Astrocyte of the hippocampus (primary cell): ENCODE results near the gene ARR3.
"Not testable (repeated sequence)": the region's sequence is repeated elsewhere in the genome, so short reads cannot be mapped to it uniquely, and the experiment has no call there.

Experiments
- DNase-seq: peaks from one replicate; pipeline ENCODE4 v3.0.0; 2011; ENCODE audit warnings: low read depth, low spot score

The ARR3 gene

DNA sequence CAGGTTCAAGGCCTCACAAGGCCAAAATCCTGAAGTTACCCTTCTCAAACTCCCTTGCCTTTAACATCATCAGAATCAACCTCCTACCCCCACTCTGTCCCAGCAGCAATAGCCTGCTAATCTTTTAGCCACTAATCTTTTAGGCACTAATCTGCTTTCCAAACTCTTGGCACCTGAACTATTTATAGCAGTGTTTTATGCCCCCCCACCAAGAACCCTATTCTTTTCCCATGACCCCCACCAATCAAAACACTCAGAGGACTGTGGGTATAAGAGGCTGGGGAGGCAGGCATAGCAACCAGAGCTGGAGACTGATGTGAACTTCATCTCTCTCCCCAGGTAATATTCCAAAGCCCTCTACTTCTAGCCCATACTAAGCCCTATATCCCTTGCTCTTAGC, at the start of gene ARR3:
Gene ARR3 (plus strand): TSS at position 301 of the 400 bp plus-strand sequence. CDS start 1,052 bp downstream, outside the sequence.
- no peak for DNase-seq

- peak; percentile 64 for DNase-seq
Measured at GRCh38 chrX:70219938-70220764, 48.0 kb upstream of the ARR3 start.

DNA sequence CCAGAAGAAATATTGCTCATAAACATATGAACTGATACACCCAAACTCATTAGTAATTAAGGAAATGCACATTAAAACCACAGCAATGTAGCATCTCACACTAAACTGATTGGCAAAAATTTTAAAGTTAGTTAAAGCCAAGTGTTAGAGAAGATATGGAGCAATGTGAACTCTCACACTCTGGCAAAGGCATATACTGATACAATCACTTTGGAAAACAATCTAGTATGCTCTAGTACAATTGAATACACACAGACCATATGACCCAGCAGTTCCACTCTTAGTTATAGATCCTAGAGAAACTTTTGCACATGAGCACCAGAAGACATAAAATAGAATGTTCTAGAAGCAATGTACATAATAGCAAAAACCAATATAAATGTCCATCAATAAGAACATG, 42.1 kb upstream of the ARR3 start:
- no peak for DNase-seq

DNA sequence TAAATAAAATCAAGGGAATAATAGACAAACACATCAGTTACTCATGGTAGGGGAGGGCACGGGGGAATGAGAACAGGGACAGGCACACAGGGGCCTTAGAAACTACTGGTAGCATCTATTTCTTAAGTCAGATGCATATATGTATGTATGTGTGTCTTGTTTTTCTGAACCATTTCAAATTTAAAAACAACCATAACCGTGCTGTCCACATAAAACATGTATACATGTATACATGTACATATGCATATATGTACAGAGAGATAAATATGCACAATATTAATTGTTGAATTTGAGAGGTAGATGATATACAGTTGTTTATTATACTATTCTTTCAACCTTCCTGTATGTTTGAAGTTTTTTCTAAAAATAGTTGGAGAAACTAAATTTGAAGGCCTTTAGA, 41.4 kb upstream of the ARR3 start:
- DNase-seq, result no peak

DNA sequence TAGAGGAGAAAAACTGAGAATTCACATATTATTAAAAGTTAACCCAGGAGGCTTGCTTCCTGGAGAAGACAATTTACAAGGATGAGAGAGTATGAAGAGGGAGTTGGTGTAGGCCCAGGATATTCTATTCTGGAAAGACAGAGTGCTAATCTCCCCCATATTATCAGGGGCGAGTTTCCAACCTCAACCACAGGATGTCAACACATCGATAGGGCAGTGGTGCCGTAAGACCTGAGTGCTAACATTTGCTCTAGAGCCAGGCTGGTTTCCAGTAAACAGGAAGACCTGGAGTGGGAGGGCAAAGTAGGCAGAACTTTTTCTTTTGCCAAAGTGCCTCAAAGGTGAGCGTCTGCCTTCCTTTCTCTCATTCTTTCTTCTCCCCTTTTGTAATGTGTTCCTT, 36.5 kb upstream of the ARR3 start:
- no peak for DNase-seq

DNA sequence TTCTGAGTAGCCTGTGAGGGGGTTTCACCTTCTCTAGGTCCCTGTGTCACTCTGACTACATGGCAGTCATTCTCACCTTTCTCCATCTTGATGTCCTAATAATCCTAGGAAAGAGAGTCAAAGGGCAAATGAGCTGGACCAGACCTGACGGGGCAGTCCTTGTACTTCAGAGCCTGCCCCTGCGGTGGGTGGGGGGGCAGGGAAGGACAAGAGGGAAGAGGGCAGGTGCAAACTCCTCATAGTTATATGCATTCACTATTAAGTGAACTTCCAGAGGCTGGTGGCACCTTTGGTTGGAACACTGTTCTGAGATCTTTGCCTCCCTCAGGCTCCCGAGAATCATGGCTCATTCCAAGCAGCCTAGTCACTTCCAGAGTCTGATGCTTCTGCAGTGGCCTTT, 33.8 kb upstream of the ARR3 start, which contains the start of gene AWAT1:
Gene AWAT1 (plus strand): TSS at position 301 of the 400 bp plus-strand sequence. CDS start 41 bp downstream, at position 342.
- no peak for DNase-seq

DNA sequence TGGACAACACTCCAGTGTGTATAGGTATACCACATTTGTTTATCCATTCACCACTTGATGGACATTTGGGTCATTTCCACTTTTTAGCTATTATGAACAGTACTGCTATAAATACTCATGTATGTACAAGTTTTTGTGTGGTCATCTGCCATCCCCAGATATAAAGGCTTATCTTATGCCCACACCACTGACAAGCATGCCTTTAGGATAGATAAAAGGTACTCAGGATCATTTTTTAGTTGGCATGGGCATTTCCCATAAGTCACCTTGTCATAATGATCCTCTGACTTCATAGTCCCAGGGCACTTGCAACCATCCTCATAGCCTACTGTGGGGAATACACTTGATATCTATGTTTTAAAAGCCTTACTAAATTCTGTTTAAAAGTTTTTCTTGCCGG, 27.4 kb upstream of the ARR3 start:
- no peak for DNase-seq

DNA sequence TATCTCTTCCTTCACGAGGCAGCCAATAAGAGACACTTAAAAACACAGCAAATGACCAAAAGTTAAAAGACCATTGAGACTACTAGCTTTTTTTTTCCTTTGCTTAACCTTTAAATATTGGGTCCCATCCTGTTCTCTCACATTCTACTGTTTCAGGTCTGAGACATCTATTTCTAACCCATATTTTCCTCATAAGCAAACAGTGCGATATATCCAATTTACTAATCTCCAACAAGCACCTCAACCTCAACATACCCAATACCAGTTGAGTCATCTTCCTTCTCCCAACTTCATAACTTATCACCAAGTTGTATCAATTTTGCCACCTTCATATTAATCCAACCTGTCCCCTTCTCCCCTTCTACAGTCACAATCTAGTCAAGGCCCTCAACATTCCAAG, 26.6 kb upstream of the ARR3 start:
- no peak for DNase-seq

GRCh38 chrX:70243601-70244000, 24.5 kb upstream of the ARR3 start:
- not testable (repeated sequence) for DNase-seq

DNA sequence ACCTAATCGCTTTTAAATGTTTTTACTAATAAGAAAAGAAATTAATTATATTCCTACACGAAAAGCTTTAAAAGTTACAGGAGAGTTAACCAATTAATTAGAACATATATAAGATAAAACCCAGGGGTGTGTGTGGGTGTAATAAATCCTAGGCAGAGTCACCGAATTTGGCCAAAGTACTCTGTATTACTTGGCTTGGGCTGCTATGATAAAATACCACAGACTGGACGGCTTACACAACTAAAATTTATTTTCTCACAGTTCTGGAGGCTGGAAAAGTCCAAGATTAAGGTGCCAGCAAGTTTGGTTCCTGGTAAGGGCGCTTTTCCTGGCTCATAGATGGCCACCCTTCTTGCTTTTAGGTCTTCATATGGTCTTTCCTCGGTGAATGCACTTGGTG, 23.3 kb upstream of the ARR3 start:
- no peak for DNase-seq

DNA sequence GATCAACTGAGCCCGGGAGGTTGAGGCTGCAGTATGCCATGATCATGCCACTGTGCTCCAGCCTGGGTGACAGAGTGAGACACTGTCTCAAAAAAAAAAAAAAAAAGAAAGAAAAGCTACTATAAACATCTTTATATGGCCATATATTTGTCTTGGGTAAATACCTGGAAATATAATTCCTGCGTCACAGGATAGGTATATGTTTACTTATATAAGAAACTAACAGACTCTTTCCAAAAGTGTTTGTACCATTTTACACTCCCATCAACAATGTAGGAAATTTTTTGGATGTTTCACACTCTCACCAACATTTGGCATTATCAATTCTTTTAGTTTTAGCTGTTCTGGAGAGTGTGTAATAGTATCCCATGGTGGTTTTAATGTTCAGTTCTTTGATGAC, 20.9 kb upstream of the ARR3 start:
- DNase-seq, result no peak

DNA sequence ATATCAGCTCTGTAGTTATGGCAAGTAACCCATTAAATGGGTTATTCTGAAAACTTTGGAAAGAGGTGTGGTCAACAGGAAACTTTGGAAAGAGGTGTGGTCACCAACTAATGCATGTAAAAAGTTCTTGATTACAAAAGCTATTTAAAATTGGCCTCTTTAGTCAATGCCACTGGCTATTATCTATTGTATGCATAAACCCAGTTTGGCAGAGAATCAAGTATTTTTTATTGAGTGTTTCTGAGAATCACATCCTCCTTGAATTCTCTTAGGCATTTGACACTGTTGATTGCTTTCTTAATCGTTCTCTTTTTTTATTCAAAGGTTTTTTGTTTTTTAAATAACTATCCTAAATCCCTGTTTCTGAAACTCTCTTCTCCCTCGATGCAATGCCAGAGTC, 15.6 kb upstream of the ARR3 start:
- DNase-seq, result no peak

- no peak for DNase-seq
Measured at GRCh38 chrX:70253377-70254062, 14.6 kb upstream of the ARR3 start.

DNA sequence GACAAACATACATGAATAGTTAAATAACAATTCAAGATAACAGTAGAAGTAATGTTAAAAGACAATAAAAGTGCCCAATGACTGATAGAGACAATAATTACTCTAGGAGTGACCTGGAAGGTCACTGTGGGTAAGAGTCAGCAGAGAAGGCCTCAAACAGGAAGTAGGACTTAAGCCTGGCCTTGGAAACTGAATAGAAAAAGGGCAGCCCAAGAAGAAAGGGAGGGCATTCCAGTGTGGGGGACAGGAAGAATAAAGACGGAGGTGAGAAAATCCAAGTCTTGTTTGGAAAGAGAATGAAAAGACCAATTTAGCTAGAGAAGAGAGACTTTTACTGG, 14.1 kb upstream of the ARR3 start:
- no peak for DNase-seq

- no peak for DNase-seq
Measured at GRCh38 chrX:70254909-70255308, 13.2 kb upstream of the ARR3 start.

DNA sequence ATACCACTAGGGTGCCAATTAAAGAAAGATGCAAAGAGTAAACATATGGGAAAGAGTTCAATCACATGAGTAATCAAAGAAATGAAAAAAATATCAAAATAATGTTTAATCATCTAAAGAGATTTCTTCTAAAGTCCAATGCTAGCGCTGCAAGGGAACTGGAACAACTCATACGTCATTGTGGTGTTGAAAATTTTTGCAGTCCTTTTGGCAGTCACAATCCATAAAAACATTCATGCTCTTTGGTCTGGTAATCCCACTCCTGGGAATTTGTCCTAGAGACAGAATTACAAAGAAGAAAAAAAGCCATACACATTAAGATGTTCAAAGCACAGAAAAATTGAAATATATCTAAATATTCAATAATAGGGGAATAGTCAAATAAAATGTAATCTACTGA, 12.7 kb upstream of the ARR3 start:
- no peak for DNase-seq

DNA sequence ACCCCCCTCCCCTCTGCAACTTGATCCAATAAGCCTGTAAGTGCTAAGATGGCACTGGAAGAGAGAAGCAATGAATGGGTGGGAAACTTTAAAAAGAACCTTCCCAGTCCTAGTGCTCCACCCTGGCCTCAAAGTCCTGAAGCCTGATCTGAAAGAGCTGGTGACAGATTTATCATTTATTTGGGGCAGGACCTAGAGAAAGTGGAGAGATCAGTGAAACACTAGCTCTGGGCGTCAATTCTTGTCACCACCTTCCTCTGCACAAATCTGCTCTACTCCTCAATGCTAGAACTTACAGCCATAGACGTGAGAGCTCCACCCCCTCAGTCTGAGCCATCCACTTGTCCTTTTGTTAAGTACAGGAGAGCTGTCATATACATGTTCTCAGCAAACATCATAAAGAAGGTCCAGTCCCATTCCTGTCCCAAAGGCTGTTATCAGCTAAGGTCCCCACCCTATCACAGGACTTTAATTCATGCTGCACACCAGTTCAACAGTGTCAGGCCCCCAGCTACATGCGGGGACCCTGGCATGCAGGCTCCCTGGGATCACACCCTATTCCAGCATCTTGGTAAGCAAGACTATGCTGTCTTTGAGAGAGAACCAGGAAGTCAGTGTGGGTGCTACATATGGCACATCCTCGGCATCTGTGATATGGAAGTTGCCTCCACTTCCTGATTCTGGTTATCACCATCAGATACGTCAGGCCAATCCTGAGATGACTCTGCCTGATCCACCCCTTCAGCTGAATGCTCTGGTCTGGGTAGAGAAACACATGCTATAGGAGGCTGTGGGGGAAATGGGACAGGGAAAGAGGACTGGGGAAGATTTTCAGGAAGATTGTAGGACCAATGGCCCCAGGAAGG, 10.5 kb upstream of the ARR3 start:
- DNase-seq, result no peak

DNA sequence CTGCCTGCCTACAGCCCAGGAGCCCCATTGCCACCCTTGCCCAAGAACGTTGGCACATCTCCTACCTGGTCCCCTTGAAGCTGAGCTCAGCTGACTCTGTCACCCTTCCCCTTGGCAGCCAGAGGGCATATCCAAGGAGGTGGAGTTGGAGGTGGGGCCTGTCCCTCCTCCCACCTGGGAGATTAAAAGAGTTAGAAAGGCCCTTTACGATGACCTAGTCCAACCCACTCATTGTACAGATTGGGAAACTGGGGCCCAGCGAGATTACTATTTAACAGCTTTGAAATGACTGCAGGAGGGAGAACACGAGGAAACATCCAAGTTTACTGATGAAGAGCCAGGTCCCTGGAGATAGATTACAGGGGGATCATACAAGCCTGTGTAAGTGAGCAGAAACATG, 8.0 kb upstream of the ARR3 start, which contains the start of gene P2RY4:
Gene P2RY4 (minus strand): TSS at position 101 of the 400 bp plus-strand sequence. CDS start 580 bp downstream, outside the sequence.
- no peak for DNase-seq

DNA sequence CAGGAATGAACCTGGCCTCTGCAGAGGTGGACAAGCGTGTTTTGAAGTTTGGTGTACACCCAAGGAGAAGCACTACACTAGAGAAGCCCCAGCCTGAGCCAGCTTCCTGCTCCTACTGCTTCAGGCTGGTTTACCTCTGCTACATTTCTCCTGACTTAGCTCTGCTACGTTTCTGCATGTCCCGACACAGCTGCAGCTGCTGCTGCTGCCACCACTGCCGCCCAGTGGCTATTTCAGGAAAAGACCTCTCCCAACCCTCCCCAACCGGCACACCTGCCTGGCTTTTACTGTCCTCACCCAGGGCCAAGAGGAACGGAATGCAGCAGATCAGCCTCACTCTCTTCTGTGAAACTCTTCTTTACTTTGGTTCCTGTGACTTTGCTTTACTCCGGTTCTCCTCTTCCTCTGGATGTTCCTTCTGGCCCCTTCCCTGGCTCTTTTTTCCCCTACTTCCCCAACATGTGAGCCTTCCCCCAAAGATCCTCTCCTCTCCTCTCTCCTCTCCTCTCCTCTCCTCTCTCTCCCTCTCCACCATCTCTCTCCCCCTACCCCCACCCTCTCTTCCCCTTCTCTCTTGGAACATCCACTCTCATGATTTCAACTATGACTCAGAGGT, 5.1 kb upstream of the ARR3 start:
- DNase-seq, result peak; percentile 61

- peak; percentile 7 for DNase-seq
Measured at GRCh38 chrX:70264784-70265183, 3.4 kb upstream of the ARR3 start.

DNA sequence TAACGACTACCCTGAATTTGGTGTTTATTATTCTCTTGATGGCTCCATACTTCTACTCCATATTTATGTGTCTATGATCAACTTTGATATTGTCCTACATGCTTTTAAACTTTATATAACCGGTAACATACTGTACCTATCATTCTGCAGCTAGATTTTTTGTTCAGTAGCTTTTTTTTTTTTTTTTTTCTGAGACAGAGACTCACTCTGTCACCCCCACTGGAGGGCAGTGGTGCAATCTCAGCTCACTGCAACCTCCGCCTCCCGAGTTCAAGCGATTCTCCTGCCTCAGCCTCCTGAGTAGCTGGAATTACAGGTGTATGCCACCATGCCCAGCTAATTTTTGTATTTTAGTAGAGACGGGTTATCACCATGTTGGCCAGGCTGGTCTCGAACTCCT, 5.9 kb downstream of the ARR3 start:
- DNase-seq, result not testable (repeated sequence)

DNA sequence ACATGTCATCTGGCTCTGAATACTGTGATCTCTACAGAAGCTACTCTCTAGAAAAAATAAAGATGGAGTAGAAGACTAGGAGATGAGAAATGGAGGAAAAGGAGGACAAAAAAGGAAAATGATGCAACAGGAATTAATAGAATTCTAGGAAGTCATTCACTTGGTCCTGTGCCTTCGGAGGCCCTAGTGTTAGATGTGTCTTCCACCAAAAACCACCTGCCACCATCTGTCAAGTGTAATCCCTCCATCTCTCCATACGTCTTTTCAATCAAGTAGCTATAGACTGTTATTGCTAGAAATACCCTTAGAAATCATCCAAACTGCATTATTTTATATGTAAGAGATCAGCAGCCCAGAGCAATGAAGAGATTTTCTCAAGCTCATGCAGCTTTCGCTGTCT, 10.9 kb downstream of the ARR3 start:
- DNase-seq, result no peak
